Left cardiac atrium (tissue), 2 donors: ENCODE data around the gene MERTK. TPM values are rescaled to one million over a fixed set of nuclear protein-coding genes. Genes with fewer than 3 reads are reported as not detected.

Experiments used
- total RNA-seq, 2 donors: library from RNA; stranded (reverse); fragmentation: NEBNext Ultra II Directional; extraction: Animal tissue kit (Norgen Biotek cat#: 25700); gene quantifications; one replicate each; pipeline ENCODE4 v1.2.1, GENCODE V29; 2021
- donor health status: DM: no; HTN: yes; CAD: no; lungs with severe emphysema.
- donor health status: DM: yes; HTN: yes; CAD: no.

Gene MERTK
- total RNA-seq, 2 donors from 2014 or later = 11.8 to 12.6 TPM

Other genes with a start within 250 kb of the MERTK start
- gene ANAPC1, start 14.4 kb upstream of the MERTK start, total RNA-seq = 10 to 100 TPM; 15.7 to 19.3 TPM
- 10 to 100 TPM in 1 of 2 donors, 1 to 10 TPM in 1; 8.1 to 14.7 TPM for gene TMEM87B, start 156.7 kb downstream of the MERTK start, total RNA-seq
- gene FBLN7, start 239.8 kb downstream of the MERTK start, total RNA-seq = 1 to 10 TPM; 1.1 to 2.3 TPM